Breast epithelium (tissue), 4 donors: Measurements from ENCODE around the gene CSNK2A1. TPM values are rescaled to one million over a fixed set of nuclear protein-coding genes. Genes with fewer than 3 reads are reported as not detected.

Experiments used
- DNase-seq, 2 donors: peaks; one replicate each; pipeline ENCODE4 v3.0.0-alpha.2; 2019; ENCODE audit warnings: low spot score in 2 of 2
- H3K27ac ChIP-seq, 2 donors: fragments of 200-600 bp; sonication (generic) in 1 of 2; one replicate each; pipeline ENCODE4 v1.5.1; 2016 to 2019; ENCODE audit warnings: mild to moderate bottlenecking in 1 of 2
- H3K27me3 ChIP-seq, 2 donors: fragments of 200-600 bp; sonication (generic) in 1 of 2; one replicate each; pipeline versions ENCODE4 v1.5.1 to v1.6.0; 2017 to 2019; ENCODE audit warnings: control low read depth in 1 of 2, mild to moderate bottlenecking in 1 of 2
- H3K36me3 ChIP-seq: fragments of 200-600 bp; one replicate; pipeline ENCODE4 v1.5.1; 2019
- H3K4me1 ChIP-seq, 2 donors: fragments of 200-600 bp; sonication (generic); one replicate each; pipeline ENCODE4 v1.5.1; 2016 to 2019; ENCODE audit warnings: control low read depth in 1 of 2
- H3K4me3 ChIP-seq, 3 donors: fragments of 200-600 bp; sonication (generic); 1 replicate in 2 of 3; 2 replicates in 1 of 3; pipeline ENCODE4 v1.5.1; 2016 to 2019; ENCODE audit warnings: mild to moderate bottlenecking in 3 of 3, moderate library complexity in 2 of 3
- H3K9me3 ChIP-seq, 2 donors: fragments of 200-600 bp; sonication (generic) in 1 of 2; one replicate each; pipeline ENCODE4 v1.5.1; 2016 to 2019; ENCODE audit warnings: control low read depth in 1 of 2
- CTCF ChIP-seq, 3 donors: fragments of 450-650 bp; IDR thresholded peaks; one replicate each; pipeline ENCODE4 v1.5.1; 2016 to 2017; ENCODE audit warnings: antibody characterized with exemption in 3 of 3, mild to moderate bottlenecking in 3 of 3, moderate library complexity in 3 of 3
- POLR2A ChIP-seq: fragments of 450-650 bp; IDR thresholded peaks from one replicate; pipeline ENCODE4 v1.6.1; 2016; ENCODE audit warnings: antibody characterized with exemption, mild to moderate bottlenecking, moderate library complexity
- POLR2AphosphoS5 ChIP-seq, 3 donors: sonication (generic); formaldehyde crosslinking; IDR thresholded peaks; one replicate each; pipeline ENCODE4 v1.6.1; 2017; ENCODE audit warnings: antibody characterized with exemption in 3 of 3
- intact Hi-C: fragments of 100-400 bp; cut with DNase I; formaldehyde crosslinking; loops from one replicate; pipeline ENCODE4 v1.15.1; 2023; ENCODE audit warnings: low total_unique reads
- total RNA-seq, 3 donors: library from RNA; depleted of rRNA; stranded (reverse); fragments of >200 nt; gene quantifications; one replicate each; pipeline ENCODE4 v1.1.0, GENCODE V29; 2016

Gene CSNK2A1
- total RNA-seq, 3 donors from 2014 or later: 55.0 to 90.9 (median 77.7) TPM

GRCh38 chr20:483815-484644 lies 59.6 kb downstream of the CSNK2A1 start:
- TF ChIP-seq POLR2A (no peak), POLR2AphosphoS5 (IDR thresholded peaks at IDR 0.05) (no peak), CTCF (IDR thresholded peaks at IDR 0.05) (no peak)
- Histone ChIP-seq H3K36me3 (peaks cover 5% of the 10 kb centered on the region), H3K4me1 (no peaks in the 10 kb centered on the region), H3K27ac (no peak overlapping the region), H3K9me3 (no peaks in the 10 kb centered on the region), H3K4me3 (no peak overlapping the region), H3K27me3 (no peaks in the 10 kb centered on the region)
- DNase-seq: no peak
- intact Hi-C loops: no loop called here

DNA sequence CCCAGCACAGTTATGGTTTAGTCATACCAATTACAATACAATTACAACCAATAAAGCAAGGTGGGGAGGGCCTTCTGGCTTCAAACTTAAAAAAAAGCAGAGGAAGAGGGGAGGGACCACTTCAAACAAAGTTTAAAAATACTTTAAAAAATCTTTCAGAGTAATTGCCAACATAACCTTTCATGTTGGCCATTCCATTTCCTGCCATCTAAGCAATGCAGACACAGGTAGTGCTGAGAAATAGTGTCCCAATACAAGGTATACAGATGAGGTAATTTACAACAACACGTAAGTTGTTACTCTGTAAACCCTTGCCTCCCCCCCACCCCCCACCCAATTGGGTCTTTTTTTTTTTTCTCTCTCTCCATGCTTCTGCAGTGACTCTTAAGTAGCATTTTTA lies 62.4 kb downstream of the CSNK2A1 start:
- Histone ChIP-seq H3K36me3 (no peaks in the 10 kb centered on the region), H3K9me3 (no peaks in the 10 kb centered on the region), H3K4me1 (no peaks in the 10 kb centered on the region), H3K27me3 (no peaks in the 10 kb centered on the region), H3K27ac (no peak overlapping the region), H3K4me3 (no peak overlapping the region)
- intact Hi-C loops: no loop called here
- TF ChIP-seq POLR2AphosphoS5 (IDR thresholded peaks at IDR 0.05) (no peak), POLR2A (no peak), CTCF (IDR thresholded peaks at IDR 0.05) (no peak)
- no peak for DNase-seq

DNA sequence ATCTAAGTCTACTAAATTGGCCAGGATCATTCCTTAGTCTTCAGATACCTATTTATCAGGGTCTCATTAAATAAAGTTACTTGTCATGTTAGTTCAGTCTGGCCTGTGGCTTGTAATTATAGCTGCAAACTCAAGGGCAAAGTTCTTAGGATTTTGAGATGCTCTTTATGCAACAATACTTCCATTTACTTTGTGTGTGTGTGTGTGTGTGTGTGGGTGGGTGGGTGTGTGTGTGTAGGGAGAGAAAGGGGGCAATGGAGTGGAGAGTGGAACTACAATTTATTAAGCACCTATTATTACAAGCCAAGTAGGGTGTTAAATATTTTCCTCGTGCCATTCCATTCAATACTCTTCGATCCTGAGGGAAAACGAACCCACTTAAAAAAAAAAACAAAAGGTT lies 63.5 kb downstream of the CSNK2A1 start:
- Histone ChIP-seq H3K9me3 (no peaks in the 10 kb centered on the region), H3K4me3 (no peak overlapping the region), H3K36me3 (no peaks in the 10 kb centered on the region), H3K27ac (no peak overlapping the region), H3K27me3 (no peaks in the 10 kb centered on the region), H3K4me1 (no peaks in the 10 kb centered on the region)
- TF ChIP-seq POLR2A (no peak), POLR2AphosphoS5 (IDR thresholded peaks at IDR 0.05) (no peak), CTCF (IDR thresholded peaks at IDR 0.05) (no peak)
- DNase-seq: no peak
- intact Hi-C loops: no loop called here

- H3K9me3 ChIP-seq: no peaks in the 10 kb centered on the region
- DNase-seq: no peak
- no peak overlapping the region for H3K4me3 ChIP-seq
- no peaks in the 10 kb centered on the region for H3K4me1 ChIP-seq
- H3K36me3 ChIP-seq: no peaks in the 10 kb centered on the region
- no peak for TF ChIP-seq POLR2A
- TF ChIP-seq CTCF (IDR thresholded peaks at IDR 0.05): no peak
- no peak for TF ChIP-seq POLR2AphosphoS5 (IDR thresholded peaks at IDR 0.05)
- H3K27ac ChIP-seq: no peak overlapping the region
- no peaks in the 10 kb centered on the region for H3K27me3 ChIP-seq
- intact Hi-C loops: no loop called here
These were observed 64.1 kb downstream of the CSNK2A1 start for GRCh38 chr20:479487-479886.

- no peaks in the 10 kb centered on the region for H3K4me1 ChIP-seq
- no peak for DNase-seq
- H3K9me3 ChIP-seq: no peaks in the 10 kb centered on the region
- H3K36me3 ChIP-seq: no peaks in the 10 kb centered on the region
- no peaks in the 10 kb centered on the region for H3K27me3 ChIP-seq
- no peak overlapping the region for H3K27ac ChIP-seq
- peak; percentile 36 to 66 (median 39) for TF ChIP-seq CTCF (IDR thresholded peaks at IDR 0.05)
- no peak for TF ChIP-seq POLR2AphosphoS5 (IDR thresholded peaks at IDR 0.05)
- intact Hi-C loops: no loop called here
- no peak overlapping the region for H3K4me3 ChIP-seq
These were observed 64.6 kb downstream of the CSNK2A1 start for GRCh38 chr20:478949-479429.
